Ramos (cell line): ENCODE measurements around the gene ARHGAP19.
"Not testable (repeated sequence)": the region's sequence is repeated elsewhere in the genome, so short reads cannot be mapped to it uniquely, and the experiment has no call there.

ENCODE experiments used
- in situ Hi-C: fragments of 300-500 bp; cut with MboI; formaldehyde crosslinking; loops from one replicate; pipeline ENCODE4 v1.14.3; 2022; ENCODE audit warnings: low sequenced_read_pairs; ENCODE audit not compliant: unreplicated experiment

Gene ARHGAP19

GRCh38 chr10:97290076-97290475 lies 2.4 kb downstream of the ARHGAP19 start:
- in situ Hi-C loops, result not testable (repeated sequence)

GRCh38 chr10:97280783-97281182 lies 11.7 kb downstream of the ARHGAP19 start:
- in situ Hi-C loops, result no loop called here

DNA sequence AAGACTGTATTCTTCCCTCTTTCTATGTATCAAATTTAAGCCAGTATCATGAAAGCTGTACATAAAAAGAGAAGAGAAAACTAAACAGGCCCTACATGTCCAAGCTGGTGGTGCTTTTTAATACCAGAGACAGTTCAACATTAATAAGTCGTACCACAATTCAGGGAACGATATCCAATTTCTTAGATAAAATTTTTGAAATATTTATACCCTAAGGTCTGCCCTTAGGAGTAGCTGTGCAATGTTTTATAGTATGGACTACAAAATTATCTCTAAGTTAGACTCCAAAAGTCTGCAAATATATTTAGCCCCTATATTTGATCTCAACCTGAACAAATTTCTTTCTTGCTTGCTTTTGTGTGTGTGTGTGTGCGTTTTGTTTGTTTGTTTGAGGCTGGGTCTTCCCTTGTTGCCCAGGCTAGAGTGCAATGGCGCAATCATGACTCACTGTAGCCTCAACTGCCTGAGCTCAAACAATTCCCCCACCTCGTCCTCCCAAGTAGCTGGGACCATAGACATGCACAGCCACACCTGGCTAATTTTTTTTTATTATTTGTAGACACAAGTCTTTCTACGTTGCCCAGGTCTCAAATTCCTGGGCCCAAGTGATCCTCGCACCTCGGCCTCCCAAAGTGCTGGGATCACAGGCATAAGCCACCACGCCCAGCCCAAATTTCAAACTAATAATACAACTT lies 13.2 kb downstream of the ARHGAP19 start:
- in situ Hi-C loops, result no loop called here

DNA sequence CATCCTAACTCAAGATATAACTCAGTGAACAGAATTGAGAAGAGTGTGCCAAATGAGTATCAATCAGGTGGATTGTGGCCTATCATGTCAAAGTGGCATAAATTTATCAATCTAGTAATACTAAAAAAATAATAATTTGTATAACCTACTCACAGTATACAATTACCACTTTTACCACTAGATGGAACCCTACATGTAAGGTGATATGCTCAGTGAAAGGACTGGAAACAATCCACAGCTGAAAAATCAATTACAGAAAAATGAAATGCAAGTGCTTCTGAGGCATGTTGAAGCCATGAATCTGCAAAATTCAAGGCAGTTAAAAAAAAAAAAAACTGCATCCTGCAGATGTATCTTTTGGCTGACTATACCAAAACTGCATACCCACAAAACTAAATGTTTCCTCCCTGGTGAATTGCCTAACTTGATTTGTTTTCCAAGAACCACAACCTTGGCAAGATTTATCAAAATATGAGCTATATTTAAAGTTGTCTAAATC lies 13.9 kb downstream of the ARHGAP19 start:
- in situ Hi-C loops, result no loop called here

GRCh38 chr10:97277551-97277950 lies 14.9 kb downstream of the ARHGAP19 start:
- in situ Hi-C loops, result no loop called here

DNA sequence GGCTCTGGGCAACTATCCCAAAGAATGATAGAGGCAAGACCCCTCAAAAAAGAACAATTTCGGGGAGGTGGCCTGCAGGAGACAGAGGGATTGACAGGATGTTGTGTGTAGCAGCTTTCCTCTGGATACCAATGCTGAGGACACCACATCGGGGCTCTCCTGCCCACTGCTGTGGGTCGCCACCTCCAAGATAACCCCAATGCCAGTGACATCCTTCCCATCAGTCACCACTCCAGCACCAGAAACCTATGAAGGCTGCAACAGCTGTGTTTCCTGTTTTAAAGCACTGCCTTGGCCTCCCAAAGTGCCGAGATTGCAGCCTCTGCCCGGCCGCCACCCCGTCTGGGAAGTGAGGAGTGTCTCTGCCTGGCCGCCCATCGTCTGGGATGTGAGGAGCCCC lies 17.6 kb downstream of the ARHGAP19 start:
- in situ Hi-C loops, result no loop called here

DNA sequence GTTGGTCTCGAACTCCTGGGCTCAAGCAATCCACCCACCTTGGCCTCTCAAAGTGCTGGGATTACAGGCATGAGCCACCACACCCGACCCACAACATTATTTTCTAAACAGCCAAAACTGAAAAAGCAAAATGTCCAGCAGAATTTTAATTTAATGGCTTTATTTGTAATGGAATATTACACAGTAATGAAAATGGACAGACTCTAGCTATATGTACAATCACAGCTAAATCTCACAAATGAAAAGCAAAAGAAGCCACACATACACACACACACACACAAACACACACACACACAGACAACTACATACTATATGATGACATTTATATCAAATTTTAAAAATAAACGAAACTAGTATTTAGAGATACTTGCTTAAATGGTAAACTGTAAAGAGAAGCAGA lies 18.7 kb downstream of the ARHGAP19 start:
- in situ Hi-C loops, result no loop called here

DNA sequence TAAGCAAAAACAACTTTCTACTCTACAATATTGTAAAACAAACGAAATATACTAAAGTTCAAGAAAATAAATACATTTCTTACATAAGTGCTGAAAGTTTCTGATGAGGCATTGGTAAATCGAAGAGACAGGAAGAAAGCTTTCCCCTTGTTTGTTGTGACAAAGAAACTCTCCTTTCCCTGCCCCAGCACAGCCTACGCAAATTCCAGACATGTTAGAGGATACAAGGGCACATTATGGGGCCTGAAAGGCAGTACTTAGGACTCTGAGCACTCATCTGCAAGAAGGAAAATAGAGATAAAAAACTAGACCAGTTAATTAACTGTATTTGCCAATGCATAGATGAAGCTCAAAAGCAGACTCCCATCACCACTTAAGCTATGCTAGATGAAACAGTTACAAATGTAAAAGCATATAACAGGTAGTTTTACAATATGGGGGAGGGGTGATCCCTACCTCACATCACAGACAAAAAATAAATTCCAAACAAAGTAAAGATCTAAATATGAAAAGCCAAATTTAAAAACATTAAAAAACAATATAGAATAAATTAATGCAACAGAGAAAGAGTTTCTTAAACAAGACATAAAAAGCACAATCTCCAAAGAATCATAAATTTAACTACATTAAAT lies 21.8 kb downstream of the ARHGAP19 start:
- in situ Hi-C loops, result no loop called here

GRCh38 chr10:97267671-97268070 lies 24.8 kb downstream of the ARHGAP19 start:
- in situ Hi-C loops, result no loop called here

GRCh38 chr10:97265095-97265494 lies 27.3 kb downstream of the ARHGAP19 start:
- in situ Hi-C loops, result not testable (repeated sequence)

- in situ Hi-C loops, result no loop called here
Observed at GRCh38 chr10:97263971-97264370, 28.5 kb downstream of the ARHGAP19 start.

GRCh38 chr10:97261656-97262055 lies 30.8 kb downstream of the ARHGAP19 start:
- in situ Hi-C loops, result no loop called here

DNA sequence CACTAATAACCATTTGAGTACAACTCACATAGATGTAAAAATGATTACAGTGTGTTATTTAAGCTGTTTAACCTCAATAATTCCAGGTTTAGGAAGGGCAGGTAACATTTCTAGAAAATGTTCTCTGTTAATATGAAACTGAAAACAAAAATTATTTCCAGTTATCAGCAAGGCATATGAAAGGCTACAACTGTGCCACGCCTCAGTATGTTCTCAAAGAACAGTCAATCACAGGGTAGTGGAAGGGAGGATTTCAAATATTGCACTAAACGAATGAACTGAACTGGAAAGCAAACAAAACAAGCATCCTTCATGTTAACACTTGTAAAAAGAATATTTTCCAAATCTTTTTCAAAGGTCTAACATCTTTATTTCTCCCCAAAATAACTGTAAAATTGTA lies 31.3 kb downstream of the ARHGAP19 start:
- in situ Hi-C loops, result no loop called here

- in situ Hi-C loops, result no loop called here
Observed at GRCh38 chr10:97259119-97259518, 33.3 kb downstream of the ARHGAP19 start.

DNA sequence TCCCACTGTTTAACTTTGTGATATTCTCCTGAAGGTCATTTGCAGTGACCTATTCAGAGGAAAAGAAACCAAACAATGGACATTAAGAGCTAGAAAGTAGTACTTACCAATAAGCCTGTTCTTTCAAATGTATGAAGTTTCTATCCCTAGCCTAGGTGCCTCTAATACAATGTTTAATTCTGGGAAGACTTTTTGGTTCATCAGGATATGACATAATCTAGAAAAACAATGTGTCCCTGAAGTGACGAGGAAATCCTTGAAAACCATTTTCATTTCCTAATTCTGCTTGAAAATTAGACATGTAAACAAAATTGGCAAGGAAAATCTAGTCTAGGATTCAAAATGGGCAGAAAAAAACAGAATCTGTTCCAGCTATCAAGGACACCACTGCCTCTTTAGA lies 36.1 kb downstream of the ARHGAP19 start:
- in situ Hi-C loops, result no loop called here

DNA sequence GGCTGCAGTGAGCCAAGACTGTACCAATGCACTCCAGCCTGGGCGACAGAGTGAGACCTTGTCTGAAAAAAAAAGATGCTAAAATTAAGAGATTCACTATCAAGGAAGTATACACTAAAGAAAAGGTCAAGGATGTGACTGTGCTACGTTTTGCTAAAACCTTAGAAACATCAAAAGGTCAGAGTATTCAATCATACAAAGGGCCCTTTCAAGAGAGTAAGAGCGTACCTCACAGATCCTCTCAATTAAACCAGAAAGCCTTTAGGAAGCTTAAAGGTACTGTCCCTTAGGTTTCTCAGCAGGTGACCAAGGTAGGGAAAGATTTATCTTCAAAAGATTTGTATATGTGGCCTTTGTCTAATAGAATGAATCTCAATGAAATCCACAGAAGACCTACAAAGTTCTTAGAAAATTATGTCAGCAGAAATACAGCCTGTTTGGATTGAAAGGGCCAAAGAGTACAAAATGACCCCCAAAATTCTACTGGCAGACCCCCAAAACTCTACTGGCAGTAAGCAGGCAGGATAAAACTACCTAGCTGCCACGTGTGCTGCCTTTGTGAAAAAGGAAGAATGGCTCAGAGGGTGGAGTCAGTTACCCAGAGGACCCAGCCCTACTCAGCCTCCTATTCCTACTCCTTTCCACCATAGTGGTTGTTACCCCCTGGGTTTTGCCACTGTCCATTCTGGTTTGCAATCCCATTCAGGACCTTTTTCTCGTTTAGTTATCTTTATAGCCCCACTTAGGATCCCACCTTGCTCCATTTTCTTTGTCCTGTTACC lies 36.7 kb downstream of the ARHGAP19 start:
- in situ Hi-C loops, result no loop called here

DNA sequence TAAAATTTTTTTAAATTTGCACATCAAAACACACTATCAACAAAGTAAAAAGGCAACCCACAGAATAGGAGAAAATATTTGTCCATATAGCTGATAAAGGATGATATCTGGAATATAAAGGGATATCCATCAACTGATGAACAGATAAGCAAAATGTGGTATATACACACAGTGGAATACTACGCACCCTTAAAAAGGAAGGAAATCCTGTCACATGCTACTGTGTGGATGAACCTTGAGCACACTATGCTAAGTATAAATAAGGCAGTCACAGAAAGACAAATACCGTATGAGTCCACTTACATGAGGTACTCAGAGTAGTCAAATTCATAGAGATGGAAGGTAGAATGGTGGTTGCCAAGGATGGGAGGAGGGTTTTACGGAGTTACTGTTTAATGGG lies 37.7 kb downstream of the ARHGAP19 start:
- in situ Hi-C loops, result no loop called here

DNA sequence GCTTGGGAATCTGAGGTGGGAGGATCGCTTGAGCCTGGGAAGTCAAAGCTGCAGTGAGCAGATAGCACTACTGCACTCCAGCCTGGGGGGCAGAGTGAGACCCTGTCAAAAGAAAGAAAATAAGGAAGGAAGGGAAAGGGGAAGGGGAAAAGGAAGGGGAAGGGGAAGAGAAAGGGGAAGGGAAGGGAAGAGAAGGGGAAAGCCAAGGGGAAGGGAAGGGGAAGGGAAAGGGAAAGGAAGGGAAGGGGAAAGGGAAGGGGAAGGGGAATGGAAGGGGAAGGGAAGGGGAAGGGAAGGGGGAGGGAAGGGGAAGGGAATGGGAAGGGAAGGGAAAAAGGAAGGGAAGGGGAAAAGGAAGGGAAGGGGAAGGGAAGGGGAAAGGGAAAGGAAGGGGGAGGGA lies 41.5 kb downstream of the ARHGAP19 start:
- in situ Hi-C loops, result no loop called here

- in situ Hi-C loops, result no loop called here
Observed at GRCh38 chr10:97243836-97244235, 48.6 kb downstream of the ARHGAP19 start.

- in situ Hi-C loops, result no loop called here
Observed at GRCh38 chr10:97238855-97239254, 53.6 kb downstream of the ARHGAP19 start.

GRCh38 chr10:97235353-97235752 lies 57.1 kb downstream of the ARHGAP19 start:
- in situ Hi-C loops, result no loop called here
